ENCODE results near the gene PLSCR3.

Gene PLSCR3

GRCh38 chr17:7405350-7406234 is 11.3 kb upstream of the PLSCR3 start:
- DNase-seq, result peak; percentile 71

GRCh38 chr17:7404737-7405349 is 10.5 kb upstream of the PLSCR3 start:
- peak; percentile 80 for DNase-seq

DNA sequence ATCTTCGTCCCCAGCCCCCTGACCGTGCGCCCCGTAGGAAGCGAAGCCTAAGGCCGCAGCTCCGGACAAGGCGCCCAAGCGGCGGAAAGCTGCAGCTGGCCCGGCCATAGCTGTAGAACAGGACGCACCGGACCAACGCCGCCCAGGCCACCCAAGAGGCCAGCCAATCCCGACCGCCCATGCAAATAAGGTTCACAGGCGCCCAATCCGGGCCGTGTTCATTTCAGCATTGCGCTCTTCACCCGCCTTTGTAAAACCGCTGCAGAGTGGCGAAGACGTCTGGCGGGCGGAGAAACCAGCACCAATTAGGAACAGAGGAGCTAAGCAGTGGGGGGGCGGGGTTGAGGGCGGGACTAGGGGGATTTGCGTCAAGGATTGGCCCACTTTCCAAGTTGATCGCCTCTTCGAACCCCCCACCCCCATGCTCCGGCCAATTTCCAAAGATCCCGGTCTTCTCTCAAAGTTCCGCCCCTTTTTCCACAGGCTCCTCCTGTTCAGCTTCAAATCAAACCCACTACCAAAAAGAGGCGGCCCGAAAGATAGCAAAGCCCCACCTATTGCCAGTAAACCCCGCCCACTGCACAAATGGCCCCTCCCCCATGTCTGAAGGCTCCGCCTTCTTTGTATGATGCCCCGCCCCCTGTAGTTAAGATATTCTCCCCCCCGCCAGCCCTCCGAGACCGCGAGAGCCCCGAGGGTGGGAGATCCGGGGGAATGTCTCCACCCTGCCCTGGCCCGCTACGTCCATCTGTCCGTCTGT is 9.8 kb upstream of the PLSCR3 start, which contains the start of gene TMEM256:
TSS of gene TMEM256 (minus strand) at position 121 of the 760 bp plus-strand sequence. CDS start at position 108, 13 bp downstream.
- peak; percentile 100 for DNase-seq

DNA sequence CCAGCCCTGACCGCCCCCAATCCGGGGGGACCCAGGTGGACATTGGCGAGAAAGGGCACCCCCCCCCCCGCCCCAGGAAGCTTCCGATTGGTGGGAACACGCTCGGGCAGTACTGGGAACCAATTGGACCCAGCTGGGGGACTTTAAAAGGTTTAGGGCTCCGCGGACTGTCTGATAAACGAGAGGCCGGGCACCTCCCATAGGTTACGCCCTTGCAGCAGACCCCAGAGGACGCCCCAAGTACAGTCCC is 9.3 kb upstream of the PLSCR3 start:
- DNase-seq, result no peak

DNA sequence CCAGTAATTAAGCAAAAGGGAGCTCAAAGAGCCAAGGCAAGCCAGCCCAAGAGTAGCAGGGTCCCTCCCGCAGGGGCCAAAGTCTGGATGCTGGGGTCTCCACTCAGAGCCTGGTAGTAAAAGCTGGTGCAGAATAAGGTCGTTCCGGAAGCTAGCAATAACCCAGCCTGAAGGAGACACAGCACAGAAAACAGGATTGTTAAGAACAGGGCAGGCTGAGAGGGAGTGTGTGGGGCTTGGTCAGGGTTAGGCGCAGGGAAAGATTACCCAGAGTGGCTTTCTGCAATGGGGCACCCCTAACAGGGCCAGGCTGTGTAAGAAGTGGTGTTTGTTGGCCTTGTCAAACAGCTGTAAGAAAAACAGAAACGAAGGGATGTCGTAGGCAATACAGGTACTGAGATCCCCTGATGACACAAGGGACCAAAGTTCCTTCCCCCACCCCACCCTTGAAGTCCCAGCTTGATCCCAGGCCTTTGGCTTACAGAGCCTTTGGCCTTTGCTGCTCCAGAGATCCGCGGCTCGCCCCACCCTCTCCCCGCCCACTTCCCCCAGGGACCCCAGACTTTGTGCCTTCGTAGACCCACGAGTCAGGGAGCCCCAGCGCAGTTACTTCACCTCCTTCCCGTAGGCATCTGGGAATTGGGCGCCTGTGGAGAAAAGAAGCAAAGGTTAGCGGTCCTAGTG is 8.9 kb upstream of the PLSCR3 start:
- DNase-seq, result peak; percentile 80

GRCh38 chr17:7398612-7399011 is 4.3 kb upstream of the PLSCR3 start:
- no peak for DNase-seq

GRCh38 chr17:7396147-7396546 is 1.8 kb upstream of the PLSCR3 start:
- no peak for DNase-seq

GRCh38 chr17:7393613-7394451 is 493 bp downstream of the PLSCR3 start:
- DNase-seq, result no peak

DNA sequence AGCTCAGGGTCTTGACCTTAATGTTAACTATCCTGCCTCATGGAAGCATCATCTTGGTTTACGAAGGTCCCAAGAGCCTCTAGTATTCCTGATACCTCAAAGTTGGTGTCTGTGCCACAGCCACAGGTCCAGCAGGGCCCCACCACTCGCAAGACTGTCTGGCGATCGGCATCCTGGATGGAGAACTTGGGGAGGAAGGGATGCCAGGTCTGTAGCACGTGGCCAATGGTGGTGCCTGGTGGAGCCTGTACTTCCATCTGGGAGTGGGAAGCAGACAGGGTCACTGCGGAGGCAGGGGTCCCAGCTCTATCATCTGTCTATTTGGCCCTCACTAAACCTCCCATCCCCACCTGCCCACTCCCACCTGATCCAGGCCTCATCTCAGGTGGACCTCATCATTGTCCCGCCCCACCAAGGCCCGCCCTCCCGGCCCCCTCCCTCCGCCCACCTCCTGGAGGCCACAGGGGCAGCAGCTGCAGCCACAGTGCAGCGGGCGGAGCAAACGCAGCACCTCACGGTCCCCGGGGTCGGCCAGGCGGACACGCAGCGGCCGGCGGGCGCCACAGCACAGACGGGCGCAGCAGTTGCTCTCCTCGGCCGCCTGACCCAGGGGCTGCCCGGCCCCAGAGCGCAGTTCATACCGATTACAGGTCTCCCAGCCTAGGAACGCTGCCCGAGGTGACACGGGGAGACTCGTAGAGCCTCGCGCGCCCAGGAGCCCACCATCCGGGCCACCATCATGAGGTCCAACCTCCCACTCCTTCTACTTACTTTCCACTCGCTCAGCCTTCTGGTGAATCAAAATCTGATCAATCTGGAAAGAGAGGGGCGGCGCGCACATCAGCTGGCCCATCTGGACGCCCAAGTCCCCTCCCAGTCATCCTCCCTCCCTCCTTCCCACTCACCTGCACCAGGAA is 1.4 kb downstream of the PLSCR3 start:
- peak; percentile 54 for DNase-seq

GRCh38 chr17:7391307-7391706 is 3.0 kb downstream of the PLSCR3 start:
- DNase-seq, result no peak

DNA sequence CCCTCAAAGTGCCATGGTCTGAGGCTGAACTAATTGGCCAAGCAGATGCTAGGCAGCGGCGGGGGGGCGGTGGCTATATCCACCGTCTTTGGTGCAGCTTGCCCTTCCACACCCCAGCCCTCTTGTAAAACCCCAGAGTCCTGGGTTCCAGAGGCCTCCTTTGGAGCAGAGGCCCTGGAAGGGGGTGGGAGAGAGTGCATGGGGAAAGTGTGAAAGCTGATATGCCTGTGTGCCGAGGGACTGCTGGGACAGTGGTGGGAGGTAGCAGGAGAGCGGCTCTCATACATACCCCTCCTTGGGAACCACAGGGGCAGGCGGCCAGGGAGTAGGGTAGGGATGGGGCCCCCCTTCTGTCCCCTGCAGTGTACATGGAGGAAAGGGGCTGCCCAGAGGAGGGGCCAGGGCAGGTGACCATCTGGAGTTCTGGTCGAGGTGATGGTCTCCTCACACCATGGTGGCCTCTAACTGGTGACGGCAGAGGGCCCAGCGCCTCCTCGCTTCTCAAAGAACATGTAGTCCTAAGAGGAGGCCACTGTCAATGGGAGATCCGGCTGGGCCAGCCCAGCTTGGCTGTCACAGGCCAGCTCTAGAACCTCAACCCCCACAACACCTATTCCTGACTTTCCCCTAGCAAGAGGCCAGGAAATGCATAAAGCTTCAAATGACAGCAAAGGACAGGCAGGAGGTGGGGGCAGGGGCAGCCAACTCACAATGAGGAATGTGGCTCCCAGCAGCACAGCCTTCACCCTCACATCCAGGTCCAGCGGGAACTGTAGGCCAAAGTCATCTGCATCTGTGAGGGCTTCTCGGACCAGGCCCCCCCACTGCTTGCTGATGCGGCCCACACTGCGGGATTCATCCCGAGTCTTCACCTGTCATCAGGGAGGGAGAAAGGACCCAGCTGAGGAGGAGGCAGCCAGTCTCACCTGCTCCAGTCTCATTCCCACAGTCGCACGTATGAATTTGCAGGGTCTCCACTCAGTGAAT is 4.1 kb downstream of the PLSCR3 start:
- DNase-seq, result no peak

DNA sequence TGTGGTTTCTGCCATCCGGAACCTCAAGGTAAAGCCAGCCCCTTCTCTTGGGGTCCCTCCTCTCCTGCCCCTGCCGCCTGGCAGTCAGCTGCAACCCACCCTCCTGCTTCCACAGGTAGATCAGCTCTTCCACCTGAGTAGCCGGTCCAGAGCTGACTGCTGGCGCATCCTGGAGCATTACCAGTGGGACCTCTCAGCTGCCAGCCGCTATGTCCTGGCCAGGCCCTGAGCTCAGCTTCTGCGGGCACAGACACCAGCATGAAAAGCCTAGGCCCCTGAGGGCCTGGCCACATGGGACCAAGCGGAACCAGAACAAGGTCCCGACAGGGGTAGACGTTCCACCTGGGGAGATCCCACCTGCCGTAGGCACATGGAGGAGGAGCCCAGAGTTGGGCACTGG is 5.5 kb downstream of the PLSCR3 start:
- no peak for DNase-seq

DNA sequence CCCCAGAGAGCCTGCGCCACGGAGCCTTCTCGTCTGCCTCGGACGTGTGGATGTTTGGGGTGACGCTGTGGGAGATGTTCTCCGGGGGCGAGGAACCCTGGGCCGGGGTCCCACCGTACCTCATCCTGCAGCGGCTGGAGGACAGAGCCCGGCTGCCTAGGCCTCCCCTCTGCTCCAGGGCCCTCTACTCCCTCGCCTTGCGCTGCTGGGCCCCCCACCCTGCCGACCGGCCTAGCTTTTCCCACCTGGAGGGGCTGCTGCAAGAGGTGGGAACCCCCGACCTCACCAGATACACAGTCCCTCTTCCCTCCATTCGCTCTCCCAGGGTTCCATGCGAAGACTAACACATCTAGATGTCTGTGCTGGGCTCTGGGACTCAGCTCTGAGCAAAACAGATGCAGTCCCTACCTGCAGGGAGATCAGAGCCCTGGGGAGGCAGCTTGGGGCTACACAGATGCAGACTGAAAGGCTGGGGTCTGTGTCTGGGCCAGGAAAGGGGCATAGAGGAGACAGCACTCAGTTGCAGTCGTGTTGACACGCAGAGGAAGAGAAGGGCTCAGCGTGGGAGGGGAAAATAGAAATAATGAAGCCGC is 9.7 kb downstream of the PLSCR3 start:
- DNase-seq, result peak; percentile 37

DNA sequence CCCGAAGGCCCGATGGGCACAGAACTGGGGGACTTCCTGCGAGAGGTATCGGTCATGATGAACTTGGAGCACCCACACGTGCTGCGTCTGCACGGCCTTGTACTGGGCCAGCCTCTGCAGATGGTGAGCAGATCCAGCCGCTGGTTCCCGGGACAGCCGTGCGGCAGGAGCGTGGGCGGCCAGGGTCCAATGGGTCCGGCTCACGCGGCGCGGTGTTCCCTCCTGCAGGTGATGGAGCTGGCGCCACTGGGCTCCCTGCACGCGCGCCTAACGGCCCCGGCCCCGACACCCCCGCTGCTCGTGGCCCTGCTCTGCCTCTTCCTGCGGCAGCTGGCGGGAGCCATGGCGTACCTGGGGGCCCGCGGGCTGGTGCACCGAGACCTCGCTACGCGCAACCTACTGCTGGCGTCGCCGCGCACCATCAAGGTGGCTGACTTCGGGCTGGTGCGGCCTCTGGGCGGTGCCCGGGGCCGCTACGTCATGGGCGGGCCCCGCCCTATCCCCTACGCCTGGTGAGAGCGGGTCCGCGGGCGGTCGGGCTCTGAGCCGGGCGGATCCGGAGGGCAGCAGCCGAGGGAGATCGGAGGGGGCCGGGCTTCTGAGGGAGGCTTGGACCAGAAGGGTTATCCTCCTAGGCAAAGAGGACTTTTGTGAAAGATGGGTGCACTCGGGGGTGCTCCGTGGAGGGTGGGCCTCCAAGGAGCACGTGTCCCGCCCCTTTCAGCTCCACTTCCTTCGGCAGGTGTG is 10.4 kb downstream of the PLSCR3 start:
- peak; percentile 87 for DNase-seq

DNA sequence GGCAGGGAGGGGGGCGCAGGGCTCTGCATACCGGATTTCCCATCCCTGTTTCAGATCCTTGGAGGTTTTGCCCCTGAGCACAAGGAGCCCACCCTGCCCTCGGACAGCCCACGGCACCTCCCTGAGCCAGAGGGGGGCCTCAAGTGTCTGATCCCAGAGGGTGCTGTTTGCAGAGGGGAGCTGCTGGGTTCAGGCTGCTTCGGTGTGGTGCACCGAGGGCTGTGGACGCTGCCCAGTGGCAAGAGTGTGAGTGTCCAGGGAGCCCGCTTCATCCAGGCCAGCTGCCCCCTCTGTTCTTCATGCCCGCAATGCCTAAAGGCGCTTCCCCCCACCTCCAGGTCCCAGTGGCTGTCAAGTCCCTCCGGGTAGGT is 11.0 kb downstream of the PLSCR3 start:
- DNase-seq, result no peak

- no peak for DNase-seq
Observed at GRCh38 chr17:7382901-7383300, 11.4 kb downstream of the PLSCR3 start.

- DNase-seq, result no peak
Observed at GRCh38 chr17:7380855-7381683, 13.3 kb downstream of the PLSCR3 start, which contains the start of gene TNK1. TNK1 (plus strand) TSS chr17:7381089; CDS start chr17:7382927, 1,838 bp downstream.

DNA sequence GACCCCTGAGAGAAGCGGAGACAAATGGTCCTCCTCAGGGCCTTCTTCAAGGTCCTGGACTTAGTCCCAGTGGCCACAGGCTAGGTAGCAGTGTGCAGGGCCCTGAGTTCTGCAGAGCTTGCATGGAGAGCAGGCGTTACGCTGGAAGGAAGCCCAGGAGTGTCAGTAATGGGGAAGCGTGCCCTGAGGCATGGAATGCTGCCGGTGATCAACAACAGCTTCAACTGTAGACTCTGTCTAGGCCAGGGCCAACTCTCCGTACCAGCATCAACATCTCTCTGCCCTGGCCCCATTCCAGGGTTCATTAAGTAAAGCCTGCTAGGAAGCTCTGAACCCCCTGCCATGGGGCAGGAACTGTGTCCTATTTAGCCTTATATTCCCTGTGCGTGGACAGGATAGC is 14.0 kb downstream of the PLSCR3 start:
- peak; percentile 43 for DNase-seq
